NB4 (cell line): ENCODE measurements around the gene PPP2R1A.

ENCODE experiments used
- CTCF ChIP-seq: IDR thresholded peaks from one replicate; pipeline ENCODE4 v1.5.1; 2012; ENCODE audit warnings: low read depth, low read length
- MAX ChIP-seq: IDR thresholded peaks from 2 replicates; pipeline ENCODE4 v1.6.1; 2011; ENCODE audit warnings: low read depth, low read length
- POLR2A ChIP-seq: IDR thresholded peaks from 2 replicates; pipeline ENCODE4 v1.6.1; 2011; ENCODE audit warnings: mild to moderate bottlenecking; ENCODE audit not compliant: insufficient read length; ENCODE audit errors: extremely low read depth

- TF ChIP-seq CTCF = no peak
- no peak for TF ChIP-seq MAX
- no peak for TF ChIP-seq POLR2A
Observed at GRCh38 chr19:52227196-52227940, 37.5 kb downstream of the PPP2R1A start.
